ENCODE data around the gene ISG20L2. TPM values are rescaled to one million over a fixed set of nuclear protein-coding genes. Genes with fewer than 3 reads are reported as not detected.

Gene ISG20L2
- total RNA-seq, 4 donors from 2014 or later, result 3.6 to 24.8 (median 10.2) TPM

GRCh38 chr1:156677616-156678596 lies 50.7 kb downstream of the ISG20L2 start:
- Histone ChIP-seq H3K36me3 (no peaks in the 10 kb centered on the region), H3K27ac (peak overlapping the region; percentile 83 to 90), H3K27me3 (no peaks in the 10 kb centered on the region), H3K4me1 (no peaks in the 10 kb centered on the region), H3K9me3 (no peaks in the 10 kb centered on the region), H3K4me3 (peak overlapping the region; percentile 39 to 50)
- intact Hi-C loops (cut with DNase I; ENCODE audit: low total_unique reads), result loop anchor here (10.0 kb wide), 1 partner anchor 47 kb away; the partner anchor contains the start of genes ISG20L2 and METTL25B
- TF ChIP-seq CTCF (IDR thresholded peaks at IDR 0.05) (peak; percentile 92 to 96 (median 94)), POLR2A (IDR thresholded peaks at IDR 0.05) (peak in 1 of 2 donors; percentile 25)
- peak; percentile 80 to 84 for DNase-seq

GRCh38 chr1:156676820-156677615 lies 51.5 kb downstream of the ISG20L2 start, which contains the start of gene NES:
TSS of gene NES (minus strand) at chr1:156677407. CDS start at chr1:156677264, 143 bp downstream.
- intact Hi-C loops (cut with DNase I; ENCODE audit: low total_unique reads), result loop anchor here (10.0 kb wide), 1 partner anchor 48 kb away; the partner anchor contains the start of genes ISG20L2 and METTL25B
- peak; percentile 83 to 86 for DNase-seq
- H3K9me3 ChIP-seq, result no peaks in the 10 kb centered on the region
- TF ChIP-seq POLR2A (IDR thresholded peaks at IDR 0.05) (peak; percentile 20 to 45), CTCF (IDR thresholded peaks at IDR 0.05) (peak in 1 of 4 experiments; percentile 3)
- peak within 1 kb of the TSS; percentile 39 to 50 for H3K4me3 ChIP-seq
- no peaks in the 10 kb centered on the region for H3K27me3 ChIP-seq
- no peaks in the 10 kb centered on the region for H3K4me1 ChIP-seq
- peak within 1 kb of the TSS; percentile 83 to 90 for H3K27ac ChIP-seq
- no peaks in the 10 kb centered on the region for H3K36me3 ChIP-seq

DNA sequence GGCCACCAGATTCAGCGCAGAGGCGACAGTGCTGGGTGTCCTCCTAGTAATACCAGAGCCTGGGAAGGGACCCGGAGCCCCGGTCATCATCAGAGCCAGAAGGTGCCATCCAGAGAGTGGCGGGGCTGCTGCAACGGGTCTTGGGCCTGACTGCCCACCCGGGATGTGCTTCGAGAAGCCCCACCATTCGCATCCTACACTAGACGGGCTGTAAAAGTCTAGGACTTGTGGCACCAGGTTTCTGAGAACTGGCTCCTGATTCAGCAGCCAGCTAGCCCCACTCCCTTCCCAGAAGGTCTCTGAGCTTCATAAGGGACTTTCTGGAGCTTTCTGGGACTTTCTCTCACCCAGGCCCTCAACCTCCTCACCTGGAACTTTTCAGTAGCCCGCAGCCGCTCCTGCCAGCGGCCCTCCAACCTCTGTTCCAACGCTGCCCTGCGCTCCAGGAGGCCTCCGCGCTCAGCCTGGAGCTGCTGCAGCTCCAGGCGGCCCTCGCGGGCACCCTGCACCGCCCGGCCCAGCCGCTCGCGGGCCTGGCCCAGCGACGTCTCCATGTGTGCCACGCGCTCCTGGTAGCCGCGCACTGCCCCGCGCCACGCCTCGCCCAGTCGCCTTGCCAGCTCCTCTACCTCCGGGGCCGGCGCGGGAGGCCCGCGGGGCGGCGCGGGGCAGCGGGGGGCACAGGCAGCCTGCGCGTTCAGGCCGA lies 52.3 kb downstream of the ISG20L2 start:
- Histone ChIP-seq H3K4me3 (peak overlapping the region; percentile 39 to 50), H3K27me3 (no peaks in the 10 kb centered on the region), H3K9me3 (no peaks in the 10 kb centered on the region), H3K36me3 (no peaks in the 10 kb centered on the region), H3K4me1 (no peaks in the 10 kb centered on the region), H3K27ac (peak overlapping the region; percentile 83 to 90)
- intact Hi-C loops (cut with DNase I; ENCODE audit: low total_unique reads), result loop anchor here (10.0 kb wide), 1 partner anchor 49 kb away; the partner anchor contains the start of genes ISG20L2 and METTL25B
- DNase-seq, result no peak
- no peak for TF ChIP-seq POLR2A (IDR thresholded peaks at IDR 0.05)
- TF ChIP-seq CTCF (IDR thresholded peaks at IDR 0.05), result no peak

- no peaks in the 10 kb centered on the region for H3K36me3 ChIP-seq
- H3K27me3 ChIP-seq, result no peaks in the 10 kb centered on the region
- intact Hi-C loops (cut with DNase I; ENCODE audit: low total_unique reads), result loop anchor here (10.0 kb wide), 1 partner anchor 49 kb away; the partner anchor contains the start of genes ISG20L2 and METTL25B
- peak in 1 of 2 donors; percentile 61 for DNase-seq
- no peaks in the 10 kb centered on the region for H3K4me1 ChIP-seq
- H3K27ac ChIP-seq, result peak overlapping the region; percentile 83 to 90
- no peaks in the 10 kb centered on the region for H3K9me3 ChIP-seq
- TF ChIP-seq CTCF (IDR thresholded peaks at IDR 0.05), result no peak
- TF ChIP-seq POLR2A (IDR thresholded peaks at IDR 0.05), result no peak
- H3K4me3 ChIP-seq, result peak overlapping the region; percentile 39 to 50
These were observed 53.1 kb downstream of the ISG20L2 start for GRCh38 chr1:156675210-156676113.
